GM03348 (cell line): ENCODE measurements around the gene CHKB.
"Not testable (repeated sequence)": the region's sequence is repeated elsewhere in the genome, so short reads cannot be mapped to it uniquely, and the experiment has no call there.

Experiments
- DNase-seq: peaks from one replicate; pipeline ENCODE4 v3.0.0; 2012; ENCODE audit warnings: low spot score

CHKB gene

GRCh38 chr22:50612168-50612527 lies 29.5 kb upstream of the CHKB start:
- DNase-seq, result no peak

GRCh38 chr22:50611341-50612060 lies 28.9 kb upstream of the CHKB start:
- DNase-seq, result no peak

GRCh38 chr22:50610581-50610980 lies 27.9 kb upstream of the CHKB start:
- no peak for DNase-seq

DNA sequence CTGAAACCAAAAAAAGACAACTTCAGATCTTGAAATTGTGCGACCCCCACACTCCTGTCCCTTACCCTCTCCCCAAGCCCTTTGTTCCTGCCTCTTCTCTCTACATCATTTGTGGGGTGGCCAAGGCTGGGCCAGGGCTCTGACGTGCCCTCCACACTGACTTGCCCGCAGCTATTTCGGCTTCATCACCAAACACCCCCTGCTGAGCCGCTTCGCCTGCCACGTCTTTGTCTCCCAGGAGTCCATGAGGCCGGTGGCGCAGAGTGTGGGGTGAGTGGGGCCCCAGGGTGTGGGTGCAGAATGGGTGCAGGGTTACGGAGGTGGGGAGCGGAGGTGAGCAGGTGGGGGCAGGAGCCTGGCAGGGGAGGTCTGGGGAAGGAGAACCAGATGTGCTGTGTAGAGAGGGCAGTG lies 27.4 kb upstream of the CHKB start:
- no peak for DNase-seq

DNA sequence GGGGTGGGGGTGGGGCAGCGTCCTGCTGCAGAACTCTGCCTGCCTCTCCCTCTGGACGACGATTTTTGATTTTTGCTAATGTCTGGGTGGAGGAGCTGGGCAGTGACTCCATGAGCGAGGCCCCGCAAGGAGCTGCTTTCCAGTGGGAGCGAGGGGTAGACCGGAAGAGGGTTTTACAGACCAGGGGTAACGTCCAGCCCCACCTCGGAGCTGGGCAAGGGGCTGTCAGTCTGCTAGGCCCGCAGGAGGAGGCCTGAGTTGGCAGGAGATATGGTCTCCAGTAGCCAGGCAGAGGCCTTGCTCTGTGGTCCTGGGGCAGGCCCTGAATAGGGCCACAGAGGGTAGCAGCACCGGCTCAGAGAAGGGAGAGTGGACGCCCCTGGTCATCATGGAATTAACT lies 26.9 kb upstream of the CHKB start:
- no peak for DNase-seq

DNA sequence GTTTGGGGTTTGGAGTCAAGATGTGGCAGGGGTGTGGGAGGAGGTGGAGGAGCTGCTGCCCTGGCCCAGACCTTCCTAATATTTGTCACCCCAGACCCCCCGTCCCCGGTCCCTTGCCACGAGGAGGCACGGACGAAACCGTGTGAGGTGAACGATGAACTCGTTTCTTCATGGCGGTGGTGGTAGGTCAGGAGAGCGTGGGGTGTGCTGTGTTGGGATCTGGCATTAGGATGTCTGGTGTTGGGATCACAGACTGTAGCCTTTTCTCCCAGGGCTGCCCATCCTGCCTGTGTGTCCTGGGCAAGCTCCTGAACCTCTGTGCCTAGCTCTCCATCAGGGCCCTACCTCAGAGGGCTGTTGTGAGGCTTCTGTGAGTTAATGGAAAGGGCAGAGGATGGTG lies 26.3 kb upstream of the CHKB start:
- no peak for DNase-seq

DNA sequence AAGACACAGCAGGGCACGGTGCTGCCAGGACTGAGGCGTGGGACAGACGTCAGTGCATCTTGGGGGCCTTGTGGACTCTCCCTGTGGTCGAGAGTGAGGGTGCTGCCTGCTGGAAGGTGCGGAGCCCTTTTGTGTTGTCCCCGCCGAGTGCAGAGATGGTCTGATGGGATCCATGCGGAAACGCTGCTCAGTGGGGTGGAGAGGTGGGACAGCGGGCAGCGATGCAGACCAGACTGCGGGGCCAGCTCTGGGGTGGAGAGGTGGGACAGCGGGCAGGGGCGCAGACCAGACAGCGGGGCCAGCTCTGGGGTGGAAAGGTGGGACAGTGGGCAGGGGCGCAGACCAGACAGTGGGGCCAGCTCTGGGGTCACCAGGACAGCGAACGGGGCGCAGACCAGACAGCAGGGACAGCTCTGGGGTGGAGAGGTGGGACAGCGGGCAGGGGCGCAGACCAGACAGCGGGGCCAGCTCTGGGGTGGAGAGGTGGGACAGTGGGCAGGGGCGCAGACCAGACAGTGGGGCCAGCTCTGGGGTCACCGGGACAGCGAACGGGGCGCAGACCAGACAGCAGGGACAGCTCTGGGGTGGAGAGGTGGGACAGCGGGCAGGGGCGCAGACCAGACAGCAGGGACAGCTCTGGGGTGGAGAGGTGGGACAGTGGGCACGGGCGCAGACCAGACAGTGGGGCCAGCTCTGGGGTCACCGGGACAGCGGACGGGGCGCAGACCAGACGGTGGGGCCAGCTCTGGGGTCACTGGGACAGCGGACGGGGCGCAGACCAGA lies 25.6 kb upstream of the CHKB start:
- DNase-seq, result not testable (repeated sequence)

- DNase-seq, result no peak
These were observed 25.0 kb upstream of the CHKB start for GRCh38 chr22:50607659-50608020.

- no peak for DNase-seq
These were observed 24.5 kb upstream of the CHKB start for GRCh38 chr22:50606946-50607658.

GRCh38 chr22:50606165-50606945 lies 23.7 kb upstream of the CHKB start:
- DNase-seq, result no peak

- DNase-seq, result no peak
These were observed 23.0 kb upstream of the CHKB start for GRCh38 chr22:50605613-50606074.

- DNase-seq, result no peak
These were observed 22.5 kb upstream of the CHKB start for GRCh38 chr22:50605002-50605612.

GRCh38 chr22:50604256-50605001 lies 21.8 kb upstream of the CHKB start:
- DNase-seq, result no peak

- no peak for DNase-seq
These were observed 21.0 kb upstream of the CHKB start for GRCh38 chr22:50603511-50604255.

DNA sequence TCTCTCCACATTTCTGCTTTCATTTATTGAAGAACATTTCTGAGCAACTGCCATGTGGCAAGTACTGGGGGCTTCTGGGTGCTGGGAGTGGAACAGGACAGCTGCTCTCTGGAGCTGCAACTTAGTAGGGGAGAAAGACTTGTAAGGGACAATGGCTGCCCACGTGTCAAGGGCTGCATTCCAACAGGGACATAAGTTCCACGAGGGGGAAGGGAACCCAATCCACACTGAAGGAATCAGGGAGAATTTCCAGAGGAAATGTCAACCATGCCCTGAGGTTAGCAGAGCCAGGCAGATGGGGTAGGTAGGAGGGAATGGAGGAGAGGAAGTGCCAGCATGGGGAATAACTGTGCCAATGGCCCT lies 19.7 kb upstream of the CHKB start:
- DNase-seq, result no peak

DNA sequence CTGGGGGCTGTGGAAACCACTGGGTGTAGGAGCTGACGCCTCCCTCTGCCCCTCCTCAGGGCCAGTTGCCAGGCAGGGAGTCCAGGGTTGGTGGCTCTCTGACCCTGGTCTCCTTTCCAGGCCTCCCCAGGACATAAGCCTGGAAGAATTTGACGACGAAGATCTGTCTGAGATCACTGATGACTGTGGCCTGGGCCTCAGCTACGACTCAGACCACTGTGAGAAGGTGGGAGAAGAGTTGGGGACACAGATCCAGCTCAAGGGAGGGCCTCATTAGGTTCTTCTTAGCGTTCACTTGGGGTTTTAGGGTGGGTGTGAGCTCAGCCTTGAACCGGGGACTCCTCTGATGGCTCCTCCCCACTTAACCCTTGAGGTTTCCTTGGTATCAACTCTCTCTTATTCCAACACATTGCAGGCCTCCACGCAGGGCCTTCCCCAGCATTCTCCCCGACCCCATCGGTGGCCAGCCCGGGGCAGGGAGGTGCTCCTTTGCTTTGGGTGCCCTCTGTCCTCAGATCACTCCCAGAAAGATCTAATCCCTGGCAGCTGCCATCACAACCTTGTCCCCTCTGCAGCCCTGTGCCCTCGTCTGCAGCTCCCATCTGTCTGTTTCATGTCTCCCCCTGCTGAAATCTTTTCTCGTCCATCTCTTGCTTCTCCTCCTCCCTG lies 19.2 kb upstream of the CHKB start:
- DNase-seq, result no peak

DNA sequence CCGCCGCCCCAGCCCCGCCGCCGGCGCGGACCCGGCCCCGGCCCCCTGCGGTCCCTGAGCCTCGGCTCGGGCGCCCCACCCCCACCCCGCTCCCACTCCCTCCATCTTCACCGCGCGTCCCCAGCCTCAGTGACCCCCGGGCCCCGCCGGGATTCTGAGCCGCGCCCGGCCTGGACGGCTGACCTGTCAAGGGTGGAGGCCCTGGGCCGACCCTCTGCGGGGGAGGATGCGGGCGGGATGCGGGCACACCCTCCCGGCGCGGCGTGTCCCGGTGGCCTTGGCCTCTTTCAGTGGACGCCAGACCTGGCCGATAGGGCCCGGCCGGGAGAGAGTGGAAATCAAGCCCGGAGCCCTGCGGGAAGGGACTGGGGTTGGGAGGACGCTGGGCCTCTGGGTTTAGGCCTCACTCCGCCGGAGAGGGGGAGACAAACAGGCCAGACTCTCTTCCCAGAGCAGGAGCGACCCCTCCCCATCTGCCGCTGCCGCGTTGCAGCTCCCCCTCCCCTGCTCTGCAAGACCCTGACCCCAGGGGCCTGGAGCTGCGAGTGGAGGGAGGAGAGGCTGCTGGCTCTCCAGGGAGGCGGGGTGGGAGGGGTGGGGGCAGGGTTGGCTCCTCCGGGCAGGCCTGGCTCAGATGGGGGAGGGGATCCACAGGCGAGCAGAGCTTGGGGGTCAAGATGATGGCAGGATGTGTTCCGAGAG lies 18.5 kb upstream of the CHKB start:
- no peak for DNase-seq

- DNase-seq, result peak; percentile 44
These were observed 17.9 kb upstream of the CHKB start, which contains the start of gene MAPK8IP2 for GRCh38 chr22:50600538-50600937. MAPK8IP2 (plus strand) TSS chr22:50600793; CDS start chr22:50600819, 26 bp downstream.

- DNase-seq, result peak; percentile 90
These were observed 17.3 kb upstream of the CHKB start for GRCh38 chr22:50599816-50600455.
